GM19240 (cell line): ENCODE results near the gene IL1RAPL2.
"Not testable (repeated sequence)": the region's sequence is repeated elsewhere in the genome, so short reads cannot be mapped to it uniquely, and the experiment has no call there.

Experiments used
- DNase-seq: peaks from one replicate; pipeline ENCODE4 v3.0.0; 2011; ENCODE audit warnings: low spot score; ENCODE audit not compliant: insufficient read length

IL1RAPL2 gene

DNA sequence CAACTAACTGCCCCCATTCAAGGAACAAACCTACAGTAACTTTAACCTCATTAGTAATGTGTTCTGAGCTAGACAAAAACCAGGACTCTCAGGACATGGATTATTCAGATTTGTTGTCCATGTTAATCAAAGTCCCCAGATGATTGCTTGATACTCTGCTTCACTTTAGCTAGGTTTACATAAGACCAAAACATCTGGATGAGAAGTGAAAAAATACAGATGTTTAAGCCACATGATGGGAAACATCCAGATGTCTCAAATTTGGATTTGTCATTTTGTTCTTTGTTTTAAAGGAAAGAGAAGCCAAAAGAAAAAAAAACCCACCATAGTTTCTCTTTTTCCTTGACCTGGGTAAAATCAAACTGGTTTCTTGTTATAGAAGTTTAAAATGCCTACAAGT lies 1207.8 kb downstream of the IL1RAPL2 start:
- no peak for DNase-seq

DNA sequence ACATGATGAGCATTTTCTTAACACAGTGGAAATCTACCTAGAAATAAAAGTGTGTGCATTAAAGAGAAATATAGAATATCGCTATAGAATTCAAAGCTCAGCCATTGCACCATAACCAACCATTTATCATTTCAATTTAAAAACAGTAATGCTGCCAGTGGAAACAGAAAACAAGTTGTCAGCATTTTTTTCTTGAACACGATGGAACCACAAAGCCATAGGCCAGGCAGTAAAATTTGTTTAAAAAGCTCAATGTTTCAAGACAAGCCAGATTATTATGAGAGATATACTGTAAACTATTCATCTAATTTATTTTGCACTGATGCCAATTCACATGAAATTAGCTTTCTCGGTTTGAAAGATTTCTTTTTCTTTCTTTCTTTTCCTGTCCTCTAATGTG lies 1209.7 kb downstream of the IL1RAPL2 start:
- no peak for DNase-seq

DNA sequence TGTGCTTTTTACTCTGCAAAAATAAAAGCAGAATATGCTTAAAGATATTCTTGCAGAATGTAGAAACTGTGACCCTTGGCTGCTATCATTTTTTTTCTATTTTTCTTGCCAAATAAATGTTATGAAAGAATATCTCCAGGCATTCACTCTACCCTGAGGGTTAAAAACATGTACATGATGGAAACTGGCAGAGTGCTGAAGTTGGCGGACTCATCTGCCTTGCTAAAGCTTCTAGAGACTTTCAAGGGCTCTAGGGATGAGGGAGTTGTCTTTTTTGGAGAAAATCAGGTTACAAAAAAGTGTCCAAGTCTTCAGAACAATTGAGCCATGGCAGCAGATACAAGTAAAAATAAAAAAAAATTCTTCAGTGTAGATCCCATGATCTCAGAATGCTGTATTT lies 1215.8 kb downstream of the IL1RAPL2 start:
- no peak for DNase-seq

DNA sequence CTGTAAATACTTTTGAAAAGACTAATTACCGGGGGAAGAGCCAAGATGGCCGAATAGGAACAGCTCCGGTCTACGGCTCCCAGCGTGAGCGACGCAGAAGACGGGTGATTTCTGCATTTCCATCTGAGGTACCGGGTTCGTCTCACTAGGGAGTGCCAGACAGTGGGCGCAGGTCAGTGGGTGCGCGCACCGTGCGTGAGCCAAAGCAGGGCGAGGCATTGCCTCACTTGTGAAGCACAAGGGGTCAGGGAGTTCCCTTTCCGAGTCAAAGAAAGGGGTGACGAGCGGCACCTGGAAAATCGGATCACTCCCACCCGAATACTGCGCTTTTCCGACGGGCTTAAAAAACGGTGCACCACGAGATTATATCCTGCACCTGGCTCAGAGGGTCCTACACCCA lies 1230.9 kb downstream of the IL1RAPL2 start:
- not testable (repeated sequence) for DNase-seq

DNA sequence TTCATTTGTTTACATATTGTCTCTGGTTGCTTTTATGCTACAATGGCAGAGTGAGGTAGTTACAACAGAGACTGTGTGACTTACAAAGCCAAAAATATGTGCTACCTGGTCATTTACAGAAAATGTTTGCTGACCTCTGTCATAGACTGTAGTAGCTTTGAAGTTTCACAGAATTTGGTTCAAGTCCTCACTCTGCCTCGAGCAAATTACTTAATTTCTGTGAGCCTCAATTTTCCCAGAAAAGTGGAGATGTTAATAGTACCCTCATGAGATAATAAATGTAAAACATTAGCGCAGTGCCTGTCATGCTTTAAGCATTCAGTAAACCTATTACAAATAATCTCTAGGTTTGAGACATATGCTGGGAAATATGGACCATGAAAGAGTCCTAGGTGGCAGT lies 1237.9 kb downstream of the IL1RAPL2 start:
- DNase-seq: no peak

DNA sequence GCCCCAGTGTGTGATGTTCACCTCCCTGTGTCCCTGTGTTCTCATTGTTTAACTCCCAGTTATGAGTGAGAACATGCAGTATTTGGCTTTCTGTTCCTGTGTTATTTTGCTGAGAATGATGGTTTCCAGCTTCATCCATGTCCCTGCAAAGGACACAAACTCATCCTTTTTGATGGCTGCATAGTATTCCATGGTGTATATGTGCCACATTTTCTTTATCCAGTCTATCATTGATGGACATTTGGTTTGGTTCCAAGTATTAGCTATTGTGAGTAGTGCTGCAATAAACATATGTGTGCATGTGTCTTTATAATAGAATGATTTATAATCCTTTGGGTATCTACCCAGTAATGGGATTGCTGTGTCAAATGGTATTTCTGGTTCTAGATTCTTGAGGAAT lies 1239.7 kb downstream of the IL1RAPL2 start:
- DNase-seq: not testable (repeated sequence)

- no peak for DNase-seq
Measured at GRCh38 chrX:105816517-105816916, 1250.5 kb downstream of the IL1RAPL2 start.
